ENCODE results near the gene AK8.

AK8 gene

DNA sequence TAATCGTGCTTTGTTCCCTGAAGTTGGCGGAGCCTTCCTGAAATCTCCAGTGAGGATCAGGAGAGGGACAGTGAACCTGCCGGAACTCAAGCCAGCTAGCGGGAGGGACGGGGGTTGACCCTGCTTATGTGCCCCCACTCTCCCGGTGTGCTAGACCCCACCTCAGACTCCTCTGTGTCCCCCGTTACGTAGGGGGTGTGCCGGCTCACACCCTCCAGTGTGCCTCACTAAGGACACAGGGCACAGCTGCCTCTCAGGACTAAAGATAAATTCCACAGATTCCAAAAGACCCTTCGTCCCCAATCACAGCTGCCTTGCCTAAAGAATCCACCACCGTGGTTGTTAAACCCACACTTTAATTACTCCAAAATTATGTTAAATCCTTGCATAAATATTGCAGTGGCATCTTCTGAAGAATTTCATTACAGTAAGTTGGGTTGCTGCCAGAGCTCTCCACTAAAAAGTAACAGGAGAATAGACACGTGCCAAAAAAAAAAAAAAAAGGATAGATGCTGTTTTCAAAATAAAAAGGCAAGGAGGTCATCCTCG lies 134.1 kb downstream of the AK8 start:
- peaks cover 2% of the 10 kb centered on the region for H3K4me1 Mint-ChIP-seq
- no peak for ATAC-seq (ENCODE audit: low read depth)
- DNase-seq (ENCODE audit: low spot score in 2 of 2): no peak
- H3K36me3 Mint-ChIP-seq: no peaks in the 10 kb centered on the region
- H3K9me3 Mint-ChIP-seq: no peaks in the 10 kb centered on the region
- no peak overlapping the region for H3K4me3 Mint-ChIP-seq
- peaks cover 20% of the 10 kb centered on the region for H3K27me3 Mint-ChIP-seq
- no peak overlapping the region for H3K27ac Mint-ChIP-seq

DNA sequence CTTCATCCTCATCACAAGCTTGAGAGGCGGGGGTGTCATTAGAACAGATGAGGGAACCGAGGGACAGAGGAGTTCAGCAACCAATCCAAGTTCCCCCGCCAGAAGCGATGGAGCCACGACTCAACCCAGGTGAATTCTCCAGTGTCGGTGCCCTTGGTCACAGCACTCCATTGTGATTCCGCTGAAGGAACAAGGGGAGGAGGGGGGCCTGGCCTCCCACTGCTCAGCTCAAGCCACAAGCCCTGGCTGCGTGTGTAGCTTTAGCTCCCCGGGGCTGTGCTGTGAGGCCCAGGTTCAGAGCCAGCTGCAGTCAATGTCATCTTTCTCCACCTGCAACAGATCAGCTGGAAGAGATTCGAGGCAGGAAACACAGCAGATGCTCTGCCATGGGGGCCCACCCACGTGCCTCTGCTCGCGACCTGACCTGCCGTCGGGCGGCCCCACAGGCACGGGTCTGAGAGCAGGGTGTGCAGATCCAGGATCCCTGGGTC lies 135.2 kb downstream of the AK8 start:
- ATAC-seq (ENCODE audit: low read depth): no peak
- H3K4me3 Mint-ChIP-seq: no peak overlapping the region
- no peaks in the 10 kb centered on the region for H3K36me3 Mint-ChIP-seq

DNA sequence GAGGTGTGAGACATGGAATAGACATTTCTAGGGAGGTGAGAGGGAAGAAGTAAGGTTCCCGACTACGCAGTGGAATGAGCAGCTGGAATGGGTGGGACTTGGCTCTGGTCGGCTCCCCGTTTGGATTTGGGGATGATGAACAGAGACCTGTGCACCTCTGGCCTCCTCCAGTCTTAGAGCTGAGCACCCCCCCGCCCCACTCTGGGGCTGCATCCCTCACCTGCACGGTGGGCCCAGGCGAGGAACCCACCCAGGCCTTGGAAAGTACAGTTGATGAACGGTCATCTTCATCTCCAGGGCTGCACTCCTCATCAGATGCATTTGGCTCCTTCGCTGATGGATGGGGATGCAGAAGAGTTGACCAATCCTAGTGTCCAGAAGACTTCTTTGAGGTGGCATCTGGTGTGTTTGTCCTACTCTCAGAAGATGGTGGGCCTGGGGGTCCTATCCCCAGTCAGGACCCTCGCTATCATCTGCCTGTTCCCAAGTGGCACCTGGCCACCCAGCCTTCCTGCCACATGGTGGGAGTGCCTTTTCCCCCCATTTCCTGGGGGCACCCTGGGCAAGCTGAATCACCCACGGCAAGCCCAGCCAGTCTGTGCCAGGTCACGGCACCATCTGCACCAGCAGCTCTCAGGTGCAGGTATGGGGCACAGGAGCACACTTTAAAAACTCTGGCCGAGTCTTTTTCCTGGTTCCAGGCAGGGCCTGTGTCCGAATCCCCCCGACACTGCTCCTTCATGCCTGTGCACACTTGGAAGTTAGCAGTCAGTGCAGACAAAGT lies 137.4 kb downstream of the AK8 start:
- Mint-ChIP-seq H3K4me3 (no peak overlapping the region), H3K36me3 (no peaks in the 10 kb centered on the region), H3K4me1 (peaks cover 2% of the 10 kb centered on the region), H3K9me3 (no peaks in the 10 kb centered on the region), H3K27me3 (peaks cover 17% of the 10 kb centered on the region), H3K27ac (no peak overlapping the region)
- ATAC-seq (ENCODE audit: low read depth) (no peak), DNase-seq (ENCODE audit: low spot score in 2 of 2) (no peak)

More for the DNA sequence above, 135.2 kb downstream of the AK8 start:
- Mint-ChIP-seq H3K27me3 (peaks cover 20% of the 10 kb centered on the region), H3K9me3 (no peaks in the 10 kb centered on the region), H3K27ac (no peak overlapping the region), H3K4me1 (peaks cover 2% of the 10 kb centered on the region)
- no peak for DNase-seq (ENCODE audit: low spot score in 2 of 2)

- DNase-seq (ENCODE audit: low spot score in 2 of 2): no peak
- no peak for ATAC-seq (ENCODE audit: low read depth)
- Mint-ChIP-seq H3K4me3 (no peak overlapping the region), H3K27ac (no peak overlapping the region), H3K36me3 (no peaks in the 10 kb centered on the region), H3K4me1 (no peaks in the 10 kb centered on the region), H3K27me3 (peaks cover 11% of the 10 kb centered on the region), H3K9me3 (no peaks in the 10 kb centered on the region)
Measured at GRCh38 chr9:132739710-132740310, 138.3 kb downstream of the AK8 start.

DNA sequence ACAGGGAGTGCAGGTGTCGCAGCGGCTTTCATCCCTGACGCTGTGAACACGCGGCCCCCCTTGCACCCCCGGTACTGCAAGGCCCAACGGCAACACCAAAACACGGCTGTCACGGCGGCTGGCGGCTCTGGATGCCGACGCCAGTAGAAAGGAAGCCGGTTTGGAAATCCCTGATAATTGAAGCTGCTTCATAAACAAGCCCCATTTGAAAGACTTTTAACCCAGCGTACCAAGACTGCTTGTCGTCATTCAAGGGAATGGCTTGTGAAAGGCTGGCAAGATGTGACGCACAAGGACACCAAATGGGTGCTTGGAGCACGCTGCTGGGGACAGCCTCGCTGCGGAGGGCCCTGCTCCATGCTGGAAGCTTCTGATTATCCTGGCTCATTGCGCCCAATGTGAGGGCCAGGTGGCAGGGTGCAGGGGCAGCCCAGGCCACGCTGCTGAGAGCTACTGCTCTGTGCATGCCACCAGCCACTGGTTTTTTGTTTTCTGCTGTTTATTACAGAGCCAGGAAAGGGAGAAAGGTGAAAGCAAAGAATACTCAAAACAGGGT lies 144.7 kb downstream of the AK8 start:
- no peaks in the 10 kb centered on the region for H3K36me3 Mint-ChIP-seq
- DNase-seq (ENCODE audit: low spot score in 2 of 2) (no peak), ATAC-seq (ENCODE audit: low read depth) (no peak)
- no peaks in the 10 kb centered on the region for H3K9me3 Mint-ChIP-seq
- H3K4me1 Mint-ChIP-seq: no peaks in the 10 kb centered on the region
- peaks cover 2% of the 10 kb centered on the region for H3K27me3 Mint-ChIP-seq
- no peak overlapping the region for H3K27ac Mint-ChIP-seq
- no peak overlapping the region for H3K4me3 Mint-ChIP-seq

- Mint-ChIP-seq H3K36me3 (no peaks in the 10 kb centered on the region), H3K27ac (no peak overlapping the region), H3K27me3 (peaks cover 5% of the 10 kb centered on the region), H3K9me3 (no peaks in the 10 kb centered on the region), H3K4me3 (no peak overlapping the region), H3K4me1 (no peaks in the 10 kb centered on the region)
- DNase-seq (ENCODE audit: low spot score in 2 of 2) (no peak), ATAC-seq (ENCODE audit: low read depth) (no peak)
Measured at GRCh38 chr9:132732326-132733259, 145.5 kb downstream of the AK8 start.

GRCh38 chr9:132731230-132731629 lies 146.9 kb downstream of the AK8 start:
- ATAC-seq (ENCODE audit: low read depth) (no peak), DNase-seq (ENCODE audit: low spot score in 2 of 2) (no peak)
- no peak overlapping the region for H3K4me3 Mint-ChIP-seq
- H3K4me1 Mint-ChIP-seq: no peaks in the 10 kb centered on the region
- no peaks in the 10 kb centered on the region for H3K9me3 Mint-ChIP-seq
- H3K27me3 Mint-ChIP-seq: peaks cover 6% of the 10 kb centered on the region
- no peak overlapping the region for H3K27ac Mint-ChIP-seq
- H3K36me3 Mint-ChIP-seq: no peaks in the 10 kb centered on the region

DNA sequence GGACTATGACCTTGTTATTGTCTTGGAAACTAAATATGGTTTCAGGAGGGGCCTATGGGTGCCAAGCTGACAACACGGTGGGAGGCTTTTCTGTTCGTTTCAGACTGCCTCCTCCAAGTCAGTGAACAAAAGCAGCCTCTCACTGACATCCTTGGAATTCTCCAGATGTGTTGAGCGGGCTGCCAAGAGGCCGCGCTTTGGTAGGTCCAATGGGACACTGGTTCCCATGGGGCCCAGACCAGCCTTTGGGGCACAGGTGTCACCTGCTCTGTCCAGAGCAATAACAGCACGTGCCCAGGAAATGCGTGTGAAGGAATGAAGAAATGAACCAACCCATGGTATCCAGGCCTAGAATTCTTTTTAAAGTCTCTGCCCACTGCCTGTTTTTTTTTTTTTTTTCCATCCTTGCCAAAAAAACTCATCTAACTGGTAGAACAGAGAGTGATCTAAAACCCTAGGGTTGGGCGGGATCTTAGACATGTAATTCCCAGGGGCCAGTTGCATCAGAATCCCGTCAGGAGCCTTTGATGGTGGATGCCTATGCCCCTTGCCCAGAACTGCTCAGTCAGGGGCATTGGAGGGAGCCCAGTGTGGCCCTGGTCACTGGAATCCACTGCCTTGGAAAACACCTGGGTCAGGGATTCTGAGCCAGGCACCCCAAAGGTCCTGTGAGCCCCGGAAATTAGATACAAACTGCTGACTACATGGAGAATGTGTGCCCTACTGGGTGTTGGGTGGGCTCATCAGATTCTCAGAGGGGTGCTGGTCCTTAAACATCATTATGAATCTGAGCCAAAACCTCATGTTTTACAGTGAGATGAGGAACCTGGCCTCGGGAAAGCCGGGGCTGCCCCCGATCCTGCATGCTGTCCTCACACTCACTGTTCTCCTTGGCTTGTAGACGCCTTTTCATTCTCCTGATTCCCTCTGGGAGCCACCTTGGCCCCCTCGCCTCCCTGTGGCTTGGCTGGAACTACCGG lies 147.7 kb downstream of the AK8 start:
- Mint-ChIP-seq H3K4me3 (no peak overlapping the region), H3K27ac (no peak overlapping the region)

DNA sequence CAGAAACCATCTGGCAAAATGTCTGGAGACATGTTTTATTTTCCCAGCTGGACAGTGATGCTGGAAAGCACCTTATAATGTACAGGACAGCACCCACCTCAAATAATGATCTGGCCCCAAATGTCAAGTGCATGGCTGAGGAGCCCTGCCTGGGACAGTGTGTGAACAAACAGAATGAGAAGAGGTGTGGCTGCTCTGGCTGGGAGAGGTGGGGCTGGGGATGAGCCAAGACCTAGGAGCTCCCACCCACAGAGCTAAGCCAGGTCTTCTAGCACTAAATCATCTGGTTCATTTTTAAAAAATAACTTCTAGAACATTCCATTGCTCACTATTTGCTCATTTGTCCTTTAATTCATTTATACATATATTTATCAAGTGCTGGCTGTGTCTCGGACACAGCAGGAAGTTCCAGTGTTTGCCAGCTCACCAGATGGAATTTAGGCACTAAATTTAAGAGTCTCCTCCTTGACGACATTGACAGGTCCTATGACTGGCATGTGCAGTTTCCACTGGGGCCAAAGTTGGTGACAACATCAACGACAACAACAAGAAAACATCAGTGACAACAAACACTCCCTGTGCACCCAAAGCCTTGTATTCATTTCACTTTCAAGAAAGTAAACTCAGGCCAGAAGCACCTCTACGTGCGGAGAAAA lies 148.7 kb downstream of the AK8 start:
- Mint-ChIP-seq H3K27me3 (peaks cover 6% of the 10 kb centered on the region), H3K9me3 (no peaks in the 10 kb centered on the region), H3K27ac (no peak overlapping the region), H3K4me3 (no peak overlapping the region), H3K4me1 (no peaks in the 10 kb centered on the region), H3K36me3 (no peaks in the 10 kb centered on the region)
- no peak for ATAC-seq (ENCODE audit: low read depth)
- DNase-seq (ENCODE audit: low spot score in 2 of 2): no peak

More for the DNA sequence above, 147.7 kb downstream of the AK8 start:
- Mint-ChIP-seq H3K9me3 (no peaks in the 10 kb centered on the region), H3K36me3 (no peaks in the 10 kb centered on the region), H3K27me3 (peaks cover 6% of the 10 kb centered on the region), H3K4me1 (no peaks in the 10 kb centered on the region)
- DNase-seq (ENCODE audit: low spot score in 2 of 2) (no peak), ATAC-seq (ENCODE audit: low read depth) (no peak)

GRCh38 chr9:132728497-132728896 lies 149.6 kb downstream of the AK8 start:
- DNase-seq (ENCODE audit: low spot score in 2 of 2) (no peak), ATAC-seq (ENCODE audit: low read depth) (no peak)
- Mint-ChIP-seq H3K4me1 (no peaks in the 10 kb centered on the region), H3K27ac (no peak overlapping the region), H3K9me3 (no peaks in the 10 kb centered on the region), H3K4me3 (no peak overlapping the region), H3K36me3 (no peaks in the 10 kb centered on the region), H3K27me3 (peaks cover 6% of the 10 kb centered on the region)

- H3K27me3 Mint-ChIP-seq: peaks cover 7% of the 10 kb centered on the region
- H3K36me3 Mint-ChIP-seq: no peaks in the 10 kb centered on the region
- H3K27ac Mint-ChIP-seq: no peak overlapping the region
- no peak for DNase-seq (ENCODE audit: low spot score in 2 of 2)
- no peak for ATAC-seq (ENCODE audit: low read depth)
- no peaks in the 10 kb centered on the region for H3K9me3 Mint-ChIP-seq
- no peaks in the 10 kb centered on the region for H3K4me1 Mint-ChIP-seq
- no peak overlapping the region for H3K4me3 Mint-ChIP-seq
Measured at GRCh38 chr9:132728071-132728470, 150.0 kb downstream of the AK8 start.

GRCh38 chr9:132726576-132727130 lies 151.4 kb downstream of the AK8 start:
- Mint-ChIP-seq H3K36me3 (no peaks in the 10 kb centered on the region), H3K9me3 (no peaks in the 10 kb centered on the region), H3K27ac (no peak overlapping the region), H3K4me1 (no peaks in the 10 kb centered on the region), H3K27me3 (peaks cover 8% of the 10 kb centered on the region), H3K4me3 (no peak overlapping the region)
- no peak for ATAC-seq (ENCODE audit: low read depth)
- DNase-seq (ENCODE audit: low spot score in 2 of 2): no peak
